CD1c-positive myeloid dendritic cell (primary cell): Measurements from ENCODE around the gene SRSF12.
"Not testable (repeated sequence)": the region's sequence is repeated elsewhere in the genome, so short reads cannot be mapped to it uniquely, and the experiment has no call there.

Source experiments
- DNase-seq: peaks from one replicate; pipeline ENCODE4 v3.0.0-alpha.2; 2016; ENCODE audit errors: extremely low spot score

Gene SRSF12

GRCh38 chr6:89128256-89128671 lies 10.4 kb upstream of the SRSF12 start:
- not testable (repeated sequence) for DNase-seq

GRCh38 chr6:89122625-89123024 lies 4.8 kb upstream of the SRSF12 start:
- peak; percentile 20 for DNase-seq

- no peak for DNase-seq
Measured at GRCh38 chr6:89121934-89122333, 4.1 kb upstream of the SRSF12 start.

DNA sequence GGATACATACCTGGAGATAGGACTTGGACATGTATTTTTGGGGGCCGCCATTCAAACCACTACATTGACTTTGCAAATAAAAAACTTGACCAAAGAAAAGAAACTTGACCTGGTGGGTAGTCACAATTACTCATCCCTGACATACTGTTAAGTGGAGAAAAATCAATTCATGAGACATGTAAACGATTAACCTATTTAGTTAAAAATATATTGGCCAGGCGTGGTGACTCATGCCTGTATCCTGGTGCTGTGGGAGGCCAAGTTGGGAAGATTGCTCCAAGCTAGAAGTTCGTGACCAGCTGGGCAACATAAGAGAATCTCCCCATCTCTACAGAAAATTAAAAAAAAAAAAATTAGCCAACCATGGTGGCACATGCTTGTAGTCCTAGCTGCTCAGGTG lies 2.5 kb upstream of the SRSF12 start:
- DNase-seq: no peak

DNA sequence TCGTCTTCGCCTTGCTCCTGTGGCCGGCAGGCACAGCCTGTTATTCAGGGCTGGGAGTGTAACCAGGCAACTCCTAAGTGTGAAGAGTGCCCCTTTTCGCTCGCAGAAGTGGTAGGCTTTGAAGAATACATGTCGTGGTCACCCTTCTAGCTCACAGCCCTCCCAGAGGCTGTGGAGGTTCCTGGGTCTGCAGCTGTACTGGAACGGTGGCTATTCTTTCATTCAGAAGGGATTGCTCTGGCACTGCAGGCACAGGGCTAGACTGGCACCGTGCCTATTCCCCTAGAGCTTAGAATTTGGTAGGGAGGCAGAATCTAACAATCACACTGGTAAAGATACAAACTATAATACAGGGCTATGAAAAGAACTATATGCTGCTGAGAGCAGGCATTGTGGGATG lies 1.1 kb upstream of the SRSF12 start:
- no peak for DNase-seq

GRCh38 chr6:89116702-89117101 lies 1.2 kb downstream of the SRSF12 start:
- DNase-seq: no peak

GRCh38 chr6:89111933-89112332 lies 5.9 kb downstream of the SRSF12 start:
- DNase-seq: no peak

DNA sequence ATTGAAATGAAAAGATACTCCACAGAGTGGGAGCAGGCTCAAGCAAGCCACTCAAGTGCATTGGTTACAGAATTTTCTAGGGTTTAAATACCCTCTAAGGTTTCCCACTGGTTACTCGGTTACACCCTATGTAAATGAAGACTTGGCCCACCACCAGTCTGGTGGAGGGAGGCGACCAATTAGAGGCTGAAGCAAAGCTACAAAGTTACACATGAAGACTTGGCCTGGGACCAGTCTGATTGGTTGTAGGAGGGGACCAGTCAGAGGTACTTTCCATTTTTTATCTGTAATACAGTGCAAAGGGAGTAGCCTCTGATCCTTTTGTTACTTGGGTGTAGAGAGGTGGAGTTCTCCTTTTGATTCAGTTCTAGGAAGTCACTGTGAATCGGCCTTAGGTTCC lies 7.6 kb downstream of the SRSF12 start:
- no peak for DNase-seq

DNA sequence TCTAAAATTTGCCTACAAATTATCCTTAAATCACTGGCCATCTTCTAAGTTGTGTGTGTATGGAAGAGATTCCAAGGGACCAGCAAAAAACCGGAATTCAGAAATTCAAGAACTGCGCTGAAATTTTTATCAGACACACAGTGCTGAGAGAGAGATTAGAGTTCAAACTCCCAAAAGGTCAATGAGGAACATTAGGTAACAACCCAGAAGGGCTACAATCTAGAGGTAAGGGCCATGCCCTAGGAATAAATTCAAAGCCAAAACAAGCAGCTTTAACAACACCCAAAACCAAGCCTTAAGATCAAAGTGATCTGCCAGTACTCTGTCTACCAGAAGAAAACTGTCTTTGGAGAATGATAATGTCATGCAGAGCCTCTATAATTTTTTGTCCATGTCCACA lies 17.8 kb downstream of the SRSF12 start:
- no peak for DNase-seq

- no peak for DNase-seq
Measured at GRCh38 chr6:89098461-89098860, 19.4 kb downstream of the SRSF12 start.

- DNase-seq: peak; percentile 57
Measured at GRCh38 chr6:89087881-89088280, 30.0 kb downstream of the SRSF12 start.

DNA sequence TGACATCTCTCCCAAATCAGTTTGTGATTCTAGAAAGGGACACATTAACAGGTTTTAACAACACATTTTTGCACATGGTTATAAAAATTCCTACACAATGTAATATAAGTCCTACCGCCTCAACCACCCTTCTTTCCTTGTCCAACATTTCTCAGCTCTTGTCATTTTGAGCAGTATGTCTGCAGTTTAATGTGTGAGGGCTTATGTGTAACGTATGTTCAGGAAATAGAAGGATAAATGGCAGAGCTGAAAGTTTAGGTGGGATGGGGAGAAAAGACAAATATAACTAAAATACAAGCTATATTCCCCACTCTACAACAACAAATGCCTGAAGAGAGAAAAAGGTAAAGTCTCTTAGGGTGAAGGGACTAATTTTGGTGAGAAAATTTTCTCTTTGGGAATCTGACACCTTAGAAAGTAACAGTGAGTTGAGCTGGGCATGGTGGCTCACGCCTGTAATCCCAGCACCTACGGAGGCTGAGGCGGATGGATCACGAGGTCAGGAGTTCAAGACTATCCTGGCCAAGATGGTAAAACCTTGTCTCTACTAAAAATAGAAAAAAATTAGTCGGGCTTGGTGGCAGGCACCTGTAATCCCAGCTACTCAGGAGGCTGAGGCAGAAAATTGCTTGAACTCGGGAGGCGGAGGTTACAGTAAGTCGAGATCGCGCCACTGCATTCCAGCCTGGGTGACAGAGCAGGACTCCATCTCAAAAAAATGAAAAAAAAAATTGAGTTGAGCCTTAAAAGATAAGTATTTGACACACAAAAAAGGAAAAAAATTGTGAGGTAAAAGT lies 32.3 kb downstream of the SRSF12 start:
- DNase-seq: no peak

DNA sequence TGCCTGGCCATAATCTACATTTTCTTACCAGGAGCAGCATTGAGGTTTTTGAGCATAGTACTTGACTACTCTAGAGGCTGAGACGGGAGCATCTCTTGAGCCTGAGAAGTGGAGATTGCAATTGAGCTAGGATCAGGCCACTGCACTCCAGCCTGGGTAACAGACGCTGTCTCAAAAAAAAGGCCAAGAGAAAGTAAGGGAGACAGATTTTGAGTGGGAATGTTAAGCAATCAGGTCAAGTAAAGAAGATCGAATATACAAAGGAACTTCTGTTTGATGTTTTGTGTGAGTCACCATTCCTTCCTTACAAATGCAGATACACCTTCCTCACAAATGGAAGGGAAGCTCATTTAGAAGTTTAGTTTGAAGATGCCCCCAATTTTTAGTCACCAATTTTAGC lies 32.9 kb downstream of the SRSF12 start:
- no peak for DNase-seq

- no peak for DNase-seq
Measured at GRCh38 chr6:89084542-89084941, 33.3 kb downstream of the SRSF12 start.

DNA sequence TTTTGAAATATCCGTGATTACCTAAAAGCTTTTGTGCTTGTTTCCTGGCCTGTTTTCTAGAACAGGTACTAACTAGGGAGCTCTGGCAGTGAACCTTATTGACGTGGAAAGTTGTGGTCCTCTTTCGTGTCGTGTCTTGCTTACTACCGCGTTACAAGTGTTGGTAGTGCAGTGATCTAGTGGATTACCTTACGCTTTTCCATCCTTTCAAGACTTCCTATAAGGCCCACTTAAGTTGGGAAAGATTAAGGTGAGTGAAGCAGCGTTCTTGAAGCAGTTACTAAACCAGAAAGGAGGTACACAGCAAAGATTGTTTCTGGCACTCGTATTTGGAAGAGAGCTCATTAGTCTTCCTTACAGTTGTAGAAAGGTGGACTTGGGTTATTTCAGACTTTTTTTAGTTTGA lies 35.4 kb downstream of the SRSF12 start:
- DNase-seq: peak; percentile 38

DNA sequence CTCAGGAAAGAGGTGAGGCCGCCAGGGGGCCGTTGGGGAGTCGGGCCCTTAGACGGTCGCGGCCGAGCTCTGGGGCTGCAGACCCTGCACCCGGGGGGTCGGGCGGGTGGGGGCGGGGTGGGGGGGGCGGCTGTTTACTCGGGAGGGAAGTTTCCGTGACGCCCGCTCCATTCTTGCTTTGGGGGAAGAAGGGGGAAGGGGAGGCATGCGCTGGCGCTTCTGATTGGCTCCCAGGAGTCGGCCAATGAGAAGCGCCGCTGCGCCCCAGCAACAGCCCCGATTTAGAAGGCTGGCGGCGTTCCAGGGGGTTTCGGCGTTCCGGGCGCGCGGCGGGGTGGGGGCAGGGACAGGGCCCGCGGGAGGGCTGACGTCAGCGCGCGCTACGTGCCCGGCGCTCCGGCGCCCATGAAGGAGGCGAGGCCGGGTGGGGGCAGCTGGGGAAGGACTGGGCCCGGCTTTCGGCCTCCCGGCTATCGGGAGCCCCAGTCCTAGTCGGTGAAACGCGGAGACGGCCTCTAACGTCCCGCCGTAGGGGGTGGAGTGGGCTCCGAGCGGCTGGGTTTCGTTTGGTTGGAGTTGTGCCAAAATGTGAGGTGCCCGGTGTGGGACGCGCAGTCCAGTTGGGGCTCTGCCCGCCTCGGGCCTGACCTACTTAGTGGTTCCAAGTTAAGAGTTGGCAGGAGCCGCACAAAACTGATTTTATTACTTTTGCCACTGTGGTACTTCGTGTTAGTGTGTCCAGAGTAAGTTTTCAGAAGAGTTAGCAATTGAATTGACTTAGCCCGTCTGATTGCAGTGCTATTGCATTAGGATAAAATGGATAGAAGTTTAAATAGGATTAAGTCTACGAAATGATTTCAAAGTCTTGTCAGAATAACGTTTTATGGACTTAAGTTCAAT lies 36.2 kb downstream of the SRSF12 start:
- peak; percentile 99 for DNase-seq

GRCh38 chr6:89081129-89081422 lies 36.8 kb downstream of the SRSF12 start:
- DNase-seq: no peak

- DNase-seq: peak; percentile 100
Measured at GRCh38 chr6:89080281-89081128, 37.4 kb downstream of the SRSF12 start, which contains the start of gene PNRC1. TSS of gene PNRC1 (plus strand) at chr6:89080751. CDS start at chr6:89080895, 144 bp downstream.

- peak; percentile 68 for DNase-seq
Measured at GRCh38 chr6:89079511-89080234, 38.2 kb downstream of the SRSF12 start.

DNA sequence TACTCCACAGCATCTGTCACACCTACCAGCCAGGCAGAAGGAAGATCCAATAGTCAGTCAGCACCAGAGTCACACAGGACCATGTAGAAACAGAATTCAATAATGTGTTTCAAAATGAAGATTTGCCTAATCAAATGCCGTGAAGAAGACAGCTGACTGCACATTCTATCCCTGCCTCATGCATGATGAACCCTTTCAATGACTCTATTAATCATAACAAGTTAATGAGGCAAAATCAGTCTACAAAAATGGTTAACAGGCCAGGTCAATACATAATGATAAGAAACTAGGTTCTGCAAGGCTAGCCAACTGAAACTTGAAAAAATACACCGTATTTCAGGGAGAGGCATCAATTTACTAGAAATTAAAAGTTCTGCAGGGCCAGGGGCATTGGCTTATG lies 44.0 kb downstream of the SRSF12 start:
- DNase-seq: no peak

- DNase-seq: peak; percentile 76
Measured at GRCh38 chr6:89073014-89073620, 44.8 kb downstream of the SRSF12 start.
